Calu3 (cell line): ENCODE results near the gene HIVEP2. TPM values are rescaled to one million over a fixed set of nuclear protein-coding genes. Genes with fewer than 3 reads are reported as not detected.
A peak's percentile ranks its signal among the peaks of the same experiment; 100 is the strongest.

ENCODE experiments used
- BruUV-seq: library from RNA; stranded (reverse); fragments of 400-500 nt; replicated peaks from 2 replicates; lab custom pipeline; 2021; lab: Mats Ljungman, UMichigan
- CTCF ChIA-PET: fragments of 300-600 bp; sonication (Branson Sonifier 250); formaldehyde crosslinking; loops from one replicate; lab custom pipeline; 2022; ENCODE audit warnings: antibody characterized with exemption; lab: Charles Lee
- DNase-seq: peaks from one replicate; pipeline ENCODE4 v3.0.0; 2022
- H3K27ac Mint-ChIP-seq: one replicate; pipeline ENCODE4 v1.8.0; 2022; ENCODE audit warnings: mixed read lengths; ENCODE audit not compliant: unreplicated experiment
- H3K27me3 Mint-ChIP-seq: one replicate; pipeline ENCODE4 v1.8.0; 2022; ENCODE audit warnings: mixed read lengths; ENCODE audit not compliant: unreplicated experiment
- H3K36me3 Mint-ChIP-seq: one replicate; pipeline ENCODE4 v1.8.0; 2022; ENCODE audit warnings: mild to moderate bottlenecking, moderate library complexity, mixed read lengths; ENCODE audit not compliant: insufficient read depth, unreplicated experiment
- H3K4me1 Mint-ChIP-seq: one replicate; pipeline ENCODE4 v1.8.0; 2022; ENCODE audit warnings: mild to moderate bottlenecking, low read depth, mixed read lengths; ENCODE audit not compliant: unreplicated experiment
- H3K4me3 Mint-ChIP-seq: one replicate; pipeline ENCODE4 v1.8.0; 2022; ENCODE audit warnings: mild to moderate bottlenecking, low read depth, moderate library complexity, mixed read lengths; ENCODE audit not compliant: unreplicated experiment
- H3K9me3 Mint-ChIP-seq: one replicate; pipeline ENCODE4 v1.8.0; 2022; ENCODE audit warnings: low read depth, mixed read lengths; ENCODE audit not compliant: unreplicated experiment
- CTCF ChIP-seq: fragments of 200-600 bp; IDR thresholded peaks from one replicate; pipeline ENCODE4 v1.8.0; 2022; ENCODE audit warnings: antibody characterized with exemption; ENCODE audit not compliant: unreplicated experiment
- intact Hi-C: fragments of 100-400 bp; cut with micrococcal nuclease; formaldehyde crosslinking; loops from one replicate; pipeline ENCODE4 v1.10.0; 2022; ENCODE audit not compliant: unreplicated experiment
- total RNA-seq: library from RNA; stranded (reverse); gene quantifications from 2 replicates; pipeline ENCODE4 v1.2.3, GENCODE V29; 2022

HIVEP2 gene
- total RNA-seq, 1 experiment from 2014 or later = 18.4 TPM

GRCh38 chr6:142844065-142844755 lies 100.8 kb downstream of the HIVEP2 start:
- no peaks in the 10 kb centered on the region for H3K9me3 Mint-ChIP-seq
- DNase-seq = no peak
- TF ChIP-seq CTCF = no peak
- no peak overlapping the region for H3K27ac Mint-ChIP-seq
- BruUV-seq = no TSS peak
- H3K4me3 Mint-ChIP-seq = peak overlapping the region; percentile 66
- peaks cover 17% of the 10 kb centered on the region for H3K36me3 Mint-ChIP-seq
- no peaks in the 10 kb centered on the region for H3K27me3 Mint-ChIP-seq
- CTCF ChIA-PET = interaction anchor here (1.6 kb wide), 1 partner anchor 8 kb away, joined by 6 read pairs; no protein-coding TSS in a partner anchor
- intact Hi-C loops = loop anchor here (10.0 kb wide), 2 partner anchors 101 to 149 kb away; partner anchors contain the start of gene HIVEP2
- H3K4me1 Mint-ChIP-seq = peaks cover 81% of the 10 kb centered on the region

- H3K27ac Mint-ChIP-seq = peak overlapping the region; percentile 94
- CTCF ChIA-PET = interaction anchor here (1.0 to 1.7 kb wide), 4 partner anchors 9 to 183 kb away, joined by 3 to 6 read pairs (median 3); no protein-coding TSS in a partner anchor
- BruUV-seq = no TSS peak
- H3K9me3 Mint-ChIP-seq = no peaks in the 10 kb centered on the region
- no peaks in the 10 kb centered on the region for H3K27me3 Mint-ChIP-seq
- H3K36me3 Mint-ChIP-seq = peaks cover 23% of the 10 kb centered on the region
- no peak for TF ChIP-seq CTCF
- no peak for DNase-seq
- H3K4me1 Mint-ChIP-seq = peaks cover 79% of the 10 kb centered on the region
- peak overlapping the region; percentile 51 for H3K4me3 Mint-ChIP-seq
- intact Hi-C loops = loop anchor here (10.0 kb wide), 2 partner anchors 101 to 149 kb away; partner anchors contain the start of gene HIVEP2
These were observed 101.6 kb downstream of the HIVEP2 start for GRCh38 chr6:142843361-142843760.

- Mint-ChIP-seq H3K9me3 (no peaks in the 10 kb centered on the region), H3K36me3 (peaks cover 24% of the 10 kb centered on the region), H3K27me3 (no peaks in the 10 kb centered on the region), H3K27ac (peak overlapping the region; percentile 94), H3K4me3 (peak overlapping the region; percentile 51), H3K4me1 (peaks cover 74% of the 10 kb centered on the region)
- BruUV-seq = no TSS peak
- intact Hi-C loops = loop anchor here (10.0 kb wide), 2 partner anchors 102 to 148 kb away; partner anchors contain the start of gene HIVEP2
- CTCF ChIA-PET = interaction anchor here (1.0 to 1.7 kb wide), 4 partner anchors 10 to 184 kb away, joined by 3 to 6 read pairs (median 3); no protein-coding TSS in a partner anchor
- DNase-seq = no peak
- TF ChIP-seq CTCF = no peak
These were observed 102.3 kb downstream of the HIVEP2 start for GRCh38 chr6:142842418-142843261.

- Mint-ChIP-seq H3K9me3 (no peaks in the 10 kb centered on the region), H3K36me3 (peaks cover 24% of the 10 kb centered on the region), H3K4me3 (peak overlapping the region; percentile 51), H3K27me3 (no peaks in the 10 kb centered on the region), H3K27ac (peak overlapping the region; percentile 94), H3K4me1 (peaks cover 69% of the 10 kb centered on the region)
- no peak for DNase-seq
- no peak for TF ChIP-seq CTCF
- CTCF ChIA-PET = interaction anchor here (1.7 kb wide), 1 partner anchor 43 kb away, joined by 3 read pairs; no protein-coding TSS in a partner anchor
- intact Hi-C loops = loop anchor here (10.0 kb wide), 2 partner anchors 103 to 147 kb away; partner anchors contain the start of gene HIVEP2
- no TSS peak for BruUV-seq
These were observed 103.1 kb downstream of the HIVEP2 start for GRCh38 chr6:142841915-142842314.
